Neural progenitor cell (in vitro differentiated cells): ENCODE data around the gene FLT4. TPM values are rescaled to one million over a fixed set of nuclear protein-coding genes. Genes with fewer than 3 reads are reported as not detected.
A peak's percentile ranks its signal among the peaks of the same experiment; 100 is the strongest.

Source experiments
- DNase-seq: peaks from one replicate; pipeline ENCODE4 v3.0.0-alpha.2; 2016; ENCODE audit warnings: low spot score
- H2AFZ ChIP-seq: fragments of 200-600 bp; sonication (generic); replicated peaks from 2 replicates; pipeline ENCODE4 v1.6.1; 2016; ENCODE audit warnings: antibody characterized with exemption
- H3F3A ChIP-seq: fragments of 200-600 bp; sonication (generic); 2 replicates; pipeline ENCODE4 v1.6.1; 2016; ENCODE audit warnings: antibody characterized with exemption, low read depth
- H3K27ac ChIP-seq: fragments of 200-600 bp; sonication (generic); 2 replicates; pipeline ENCODE4 v1.5.1; 2016; ENCODE audit warnings: mild to moderate bottlenecking
- H3K27me3 ChIP-seq: fragments of 200-600 bp; sonication (generic); 2 replicates; pipeline ENCODE4 v1.6.1; 2016; ENCODE audit warnings: mild to moderate bottlenecking, moderate library complexity
- H3K36me3 ChIP-seq: fragments of 200-600 bp; sonication (generic); 2 replicates; pipeline ENCODE4 v1.5.1; 2016
- H3K4me1 ChIP-seq: fragments of 200-600 bp; sonication (generic); 2 replicates; pipeline ENCODE4 v1.6.1; 2016; ENCODE audit warnings: mixed run types
- H3K4me2 ChIP-seq: fragments of 200-600 bp; sonication (generic); 2 replicates; pipeline ENCODE4 v1.6.1; 2016
- H3K4me3 ChIP-seq: fragments of 200-600 bp; sonication (generic); 2 replicates; pipeline ENCODE4 v1.5.1; 2016
- H3K79me2 ChIP-seq: fragments of 200-600 bp; sonication (generic); 2 replicates; pipeline ENCODE4 v1.6.1; 2016; ENCODE audit warnings: low read depth
- H3K9ac ChIP-seq: fragments of 200-600 bp; sonication (generic); 2 replicates; pipeline ENCODE4 v1.6.1; 2016
- H3K9me3 ChIP-seq: fragments of 200-600 bp; sonication (generic); 2 replicates; pipeline ENCODE4 v1.5.1; 2016; ENCODE audit warnings: low read depth
- H4K20me1 ChIP-seq: fragments of 200-600 bp; sonication (generic); 2 replicates; pipeline ENCODE4 v1.6.1; 2016; ENCODE audit warnings: low read depth
- H3K27ac Mint-ChIP-seq: 3 replicates; pipeline ENCODE4 v1.8.0; 2021; ENCODE audit warnings: mixed read lengths
- H3K27me3 Mint-ChIP-seq: 2 replicates; pipeline ENCODE4 v1.8.0; 2022; ENCODE audit warnings: low read depth, mild to moderate bottlenecking, inconsistent platforms, moderate library complexity, mixed read lengths; ENCODE audit not compliant: insufficient read depth
- H3K36me3 Mint-ChIP-seq: 3 replicates; pipeline ENCODE4 v1.8.0; 2021; ENCODE audit warnings: mixed read lengths
- H3K4me1 Mint-ChIP-seq: 3 replicates; pipeline ENCODE4 v1.8.0; 2021; ENCODE audit warnings: mixed read lengths
- H3K4me3 Mint-ChIP-seq: 3 replicates; pipeline ENCODE4 v1.8.0; 2021; ENCODE audit warnings: mild to moderate bottlenecking, moderate library complexity, mixed read lengths
- H3K9me3 Mint-ChIP-seq: 3 replicates; pipeline ENCODE4 v1.8.0; 2020; ENCODE audit warnings: mixed read lengths
- CTCF ChIP-seq: fragments of 200-600 bp; sonication (generic); IDR thresholded peaks from 2 replicates; pipeline ENCODE4 v1.5.1; 2017; ENCODE audit warnings: antibody characterized with exemption, mild to moderate bottlenecking
- EZH2 ChIP-seq: fragments of 200-600 bp; sonication (generic); IDR thresholded peaks from 2 replicates; pipeline ENCODE4 v1.6.1; 2017; ENCODE audit warnings: antibody characterized with exemption, mild to moderate bottlenecking, moderate library complexity
- EZH2phosphoT487 ChIP-seq: fragments of 200-600 bp; sonication (generic); IDR thresholded peaks from 2 replicates; pipeline ENCODE4 v1.6.1; 2017; ENCODE audit warnings: antibody characterized with exemption
- total RNA-seq: library from RNA; depleted of rRNA; stranded (reverse); fragments of >200 nt; gene quantifications from 2 replicates; pipeline ENCODE4 v1.2.3, GENCODE V29; 2015; ENCODE audit warnings: low replicate concordance

FLT4 gene
- total RNA-seq, 1 donor from 2014 or later, result 2.3 TPM

GRCh38 chr5:180613188-180613813, 36.1 kb downstream of the FLT4 start:
- Mint-ChIP-seq H3K36me3 (no peaks in the 10 kb centered on the region), H3K27ac (no peak overlapping the region), H3K4me1 (peaks cover under 1% of the 10 kb centered on the region), H3K27me3 (no peaks in the 10 kb centered on the region), H3K9me3 (no peaks in the 10 kb centered on the region), H3K4me3 (no peak overlapping the region)
- Histone ChIP-seq H3K4me1 (no peaks in the 10 kb centered on the region), H2AFZ (no peak overlapping the region), H3K4me3 (no peak overlapping the region), H3K9me3 (no peaks in the 10 kb centered on the region), H3K4me2 (no peak overlapping the region), H3K79me2 (no peaks in the 10 kb centered on the region), H3F3A (no peaks in the 10 kb centered on the region), H3K36me3 (no peaks in the 10 kb centered on the region), H3K27me3 (peaks cover 6% of the 10 kb centered on the region), H4K20me1 (no peaks in the 10 kb centered on the region), H3K27ac (no peak overlapping the region), H3K9ac (no peak overlapping the region)
- DNase-seq, result no peak
- TF ChIP-seq EZH2phosphoT487 (no peak), EZH2 (no peak), CTCF (no peak)

GRCh38 chr5:180612683-180613082, 36.7 kb downstream of the FLT4 start:
- H3K4me2 ChIP-seq, result no peak overlapping the region
- H3K9ac ChIP-seq, result no peak overlapping the region
- no peak overlapping the region for H3K27ac ChIP-seq
- H3F3A ChIP-seq, result no peaks in the 10 kb centered on the region
- Mint-ChIP-seq H3K36me3 (no peaks in the 10 kb centered on the region), H3K27me3 (no peaks in the 10 kb centered on the region), H3K9me3 (no peaks in the 10 kb centered on the region), H3K27ac (no peak overlapping the region), H3K4me1 (no peaks in the 10 kb centered on the region), H3K4me3 (no peak overlapping the region)
- no peaks in the 10 kb centered on the region for H3K79me2 ChIP-seq
- no peak overlapping the region for H2AFZ ChIP-seq
- no peak for DNase-seq
- H4K20me1 ChIP-seq, result no peaks in the 10 kb centered on the region
- H3K4me1 ChIP-seq, result no peaks in the 10 kb centered on the region
- no peaks in the 10 kb centered on the region for H3K9me3 ChIP-seq
- H3K4me3 ChIP-seq, result no peak overlapping the region
- TF ChIP-seq EZH2phosphoT487 (no peak), EZH2 (no peak), CTCF (no peak)
- no peaks in the 10 kb centered on the region for H3K36me3 ChIP-seq
- H3K27me3 ChIP-seq, result no peaks in the 10 kb centered on the region

GRCh38 chr5:180611140-180611850, 38.1 kb downstream of the FLT4 start:
- H4K20me1 ChIP-seq, result no peaks in the 10 kb centered on the region
- no peak overlapping the region for H3K4me2 ChIP-seq
- H3K36me3 Mint-ChIP-seq, result no peaks in the 10 kb centered on the region
- no peaks in the 10 kb centered on the region for H3K36me3 ChIP-seq
- no peak overlapping the region for H2AFZ ChIP-seq
- H3F3A ChIP-seq, result no peaks in the 10 kb centered on the region
- H3K4me3 Mint-ChIP-seq, result no peak overlapping the region
- no peak overlapping the region for H3K27ac ChIP-seq
- H3K9ac ChIP-seq, result no peak overlapping the region
- H3K9me3 Mint-ChIP-seq, result no peaks in the 10 kb centered on the region
- peak; percentile 48 for DNase-seq
- no peaks in the 10 kb centered on the region for H3K4me1 Mint-ChIP-seq
- no peaks in the 10 kb centered on the region for H3K79me2 ChIP-seq
- no peak overlapping the region for H3K4me3 ChIP-seq
- no peaks in the 10 kb centered on the region for H3K9me3 ChIP-seq
- no peaks in the 10 kb centered on the region for H3K4me1 ChIP-seq
- no peak overlapping the region for H3K27ac Mint-ChIP-seq
- TF ChIP-seq CTCF (peak; percentile 37), EZH2 (no peak)
- H3K27me3 Mint-ChIP-seq, result no peaks in the 10 kb centered on the region
- H3K27me3 ChIP-seq, result no peaks in the 10 kb centered on the region
